HG02623 (cell line): ENCODE measurements around the gene UTS2B.

Experiments
- ATAC-seq: cut with Tn5 transposase; IDR thresholded peaks from one replicate; pipeline ENCODE4 v1.9.1; 2021; ENCODE audit warnings: moderate library complexity; ENCODE audit not compliant: unreplicated experiment

The UTS2B gene

GRCh38 chr3:191328383-191328961, 1.9 kb downstream of the UTS2B start:
- ATAC-seq: no peak

- ATAC-seq: no peak
Measured at GRCh38 chr3:191327526-191327925, 2.8 kb downstream of the UTS2B start.

- no peak for ATAC-seq
Measured at GRCh38 chr3:191324936-191325335, 5.4 kb downstream of the UTS2B start.

GRCh38 chr3:191321019-191321767, 9.1 kb downstream of the UTS2B start:
- no peak for ATAC-seq

- ATAC-seq: no peak
Measured at GRCh38 chr3:191320316-191320715, 10.0 kb downstream of the UTS2B start.

GRCh38 chr3:191316876-191317603, 13.3 kb downstream of the UTS2B start:
- ATAC-seq: no peak

- ATAC-seq: no peak
Measured at GRCh38 chr3:191314109-191314728, 16.1 kb downstream of the UTS2B start.

GRCh38 chr3:191313296-191313695, 17.0 kb downstream of the UTS2B start:
- ATAC-seq: no peak

GRCh38 chr3:191307341-191307740, 23.0 kb downstream of the UTS2B start:
- ATAC-seq: no peak

- ATAC-seq: no peak
Measured at GRCh38 chr3:191306428-191306827, 23.9 kb downstream of the UTS2B start.

- no peak for ATAC-seq
Measured at GRCh38 chr3:191303596-191303995, 26.7 kb downstream of the UTS2B start.

- no peak for ATAC-seq
Measured at GRCh38 chr3:191302451-191302850, 27.9 kb downstream of the UTS2B start.

- ATAC-seq: no peak
Measured at GRCh38 chr3:191301782-191302411, 28.4 kb downstream of the UTS2B start.

GRCh38 chr3:191301017-191301416, 29.3 kb downstream of the UTS2B start:
- peak; percentile 72 for ATAC-seq

GRCh38 chr3:191300422-191300821, 29.9 kb downstream of the UTS2B start:
- ATAC-seq: no peak

GRCh38 chr3:191298846-191299245, 31.5 kb downstream of the UTS2B start:
- no peak for ATAC-seq

GRCh38 chr3:191296041-191296541, 34.2 kb downstream of the UTS2B start:
- peak; percentile 83 for ATAC-seq

- ATAC-seq: no peak
Measured at GRCh38 chr3:191294291-191294690, 36.0 kb downstream of the UTS2B start.

- ATAC-seq: no peak
Measured at GRCh38 chr3:191292243-191293015, 37.9 kb downstream of the UTS2B start.
